LNCaP clone FGC (cell line): Measurements from ENCODE around the gene ST3GAL6.

ENCODE experiments used
- DNase-seq: peaks from one replicate; pipeline ENCODE4 v3.0.0-alpha.2; 2011; ENCODE audit warnings: low read depth
- H3K4me3 ChIP-seq: 2 replicates; pipeline ENCODE4 v1.5.1; 2011; ENCODE audit warnings: mild to moderate bottlenecking, low read depth, low read length, control low read depth
- CTCF ChIP-seq: IDR thresholded peaks from 2 replicates; pipeline ENCODE4 v1.5.1; 2012; ENCODE audit warnings: mild to moderate bottlenecking; ENCODE audit not compliant: control insufficient read depth, insufficient read depth; ENCODE audit errors: extremely low read depth

Gene ST3GAL6

DNA sequence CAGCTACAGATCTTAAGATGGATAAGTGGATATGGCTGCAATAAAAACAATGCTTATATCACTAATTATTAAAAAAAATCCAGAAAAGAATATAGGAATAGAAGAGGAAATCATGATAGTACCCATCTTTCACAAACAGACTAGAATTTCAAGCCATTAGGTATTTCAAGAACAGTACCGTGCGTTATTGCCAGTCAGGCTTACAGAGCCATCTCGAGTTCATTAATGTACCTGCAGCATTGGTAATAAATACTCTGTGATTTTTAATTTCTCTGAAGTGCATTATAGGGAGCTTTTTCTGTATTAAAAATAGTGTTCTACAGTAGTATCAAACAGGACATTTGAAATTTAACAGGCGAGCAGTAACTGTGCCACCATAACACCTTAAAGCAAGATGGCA, 35.7 kb downstream of the ST3GAL6 start:
- no peak overlapping the region for H3K4me3 ChIP-seq
- TF ChIP-seq CTCF = peak; percentile 40
- no peak for DNase-seq

DNA sequence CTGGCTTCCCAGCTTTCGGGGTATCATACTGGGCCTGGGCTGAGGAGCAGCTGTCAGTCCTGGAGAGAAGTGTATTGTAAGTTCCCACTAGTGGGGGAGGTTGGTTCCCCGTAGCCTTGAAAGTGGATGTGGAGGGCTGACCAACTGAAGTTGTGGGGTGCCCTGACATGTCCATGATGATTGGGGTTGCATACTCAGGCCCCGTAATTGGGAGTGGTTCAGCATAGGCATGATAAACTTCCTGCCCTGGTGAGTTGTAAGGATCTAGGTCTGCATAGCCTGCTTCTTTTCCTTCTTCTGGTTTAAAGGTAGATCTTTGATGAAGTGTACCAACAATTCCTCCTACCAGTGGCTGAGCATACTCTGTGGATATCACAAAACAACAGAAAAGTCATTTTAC, 36.3 kb downstream of the ST3GAL6 start:
- no peak overlapping the region for H3K4me3 ChIP-seq
- no peak for TF ChIP-seq CTCF
- DNase-seq = no peak

DNA sequence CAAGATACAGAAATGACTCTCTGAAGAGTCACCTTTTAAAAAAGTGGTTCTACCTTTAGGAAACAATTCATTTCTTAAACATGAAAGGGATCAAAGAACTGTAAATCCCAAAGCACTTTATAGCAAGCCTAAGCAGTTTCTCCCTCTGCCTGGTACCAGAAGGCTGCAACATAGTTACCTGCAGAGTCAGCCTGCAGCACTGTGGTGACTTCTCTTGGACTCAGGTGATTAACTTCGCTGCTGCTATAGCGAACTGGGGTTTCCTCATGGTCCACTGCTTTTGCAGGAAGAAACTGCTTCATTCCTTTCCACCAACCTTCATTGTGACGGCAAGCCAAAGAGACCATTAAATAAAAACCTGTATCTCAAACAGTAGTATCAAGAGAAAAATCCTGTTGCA, 37.3 kb downstream of the ST3GAL6 start:
- TF ChIP-seq CTCF = no peak
- H3K4me3 ChIP-seq = no peak overlapping the region
- DNase-seq = no peak

- H3K4me3 ChIP-seq = no peak overlapping the region
- no peak for TF ChIP-seq CTCF
- no peak for DNase-seq
Observed at GRCh38 chr3:98801043-98801747, 38.1 kb downstream of the ST3GAL6 start.

DNA sequence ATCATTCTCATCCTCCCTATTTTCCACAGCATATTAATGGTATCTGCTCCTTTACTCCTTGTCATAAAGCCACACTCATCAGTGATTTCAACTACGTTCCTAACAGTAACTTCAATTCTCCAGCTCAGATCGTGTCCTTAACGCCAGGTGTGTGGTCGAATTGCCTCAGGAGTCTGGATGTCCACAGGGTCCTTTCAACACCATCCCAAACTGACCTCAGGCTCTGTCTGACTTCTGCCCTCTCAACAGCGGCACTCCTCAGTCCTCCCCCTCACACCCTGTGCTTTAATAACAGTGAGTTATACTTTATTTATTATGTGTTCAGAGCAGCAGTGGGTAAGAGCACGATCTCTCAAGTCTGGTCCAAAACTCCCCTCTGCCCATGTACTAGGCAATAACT, 42.4 kb downstream of the ST3GAL6 start:
- TF ChIP-seq CTCF = no peak
- no peak for DNase-seq
- H3K4me3 ChIP-seq = no peak overlapping the region

DNA sequence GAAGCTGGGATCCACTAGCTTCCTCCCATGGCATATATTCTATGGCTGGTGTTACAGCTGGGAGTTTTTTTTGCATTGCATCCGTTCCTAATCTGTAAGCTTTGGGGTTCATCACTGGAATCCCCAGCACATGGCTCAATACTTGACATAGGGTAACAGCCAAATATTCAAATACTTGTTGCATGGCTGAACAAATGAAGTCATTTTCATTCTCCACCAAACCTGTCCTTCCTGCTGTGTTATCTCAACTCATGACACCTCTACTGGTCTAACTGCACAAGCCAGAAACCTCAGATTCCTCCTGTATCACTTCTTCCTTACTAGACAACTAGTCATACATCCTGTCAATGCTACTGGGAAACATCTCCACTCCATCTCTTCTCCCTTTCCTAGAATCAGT, 43.4 kb downstream of the ST3GAL6 start:
- TF ChIP-seq CTCF = no peak
- no peak for DNase-seq
- no peak overlapping the region for H3K4me3 ChIP-seq

GRCh38 chr3:98807011-98807410, 43.9 kb downstream of the ST3GAL6 start:
- TF ChIP-seq CTCF = no peak
- H3K4me3 ChIP-seq = no peak overlapping the region
- no peak for DNase-seq
